ENCODE results near the gene APBB2.
"Not testable (repeated sequence)": the region's sequence is repeated elsewhere in the genome, so short reads cannot be mapped to it uniquely, and the experiment has no call there.

Gene APBB2

GRCh38 chr4:41095192-41095872 is 119.0 kb downstream of the APBB2 start:
- DNase-seq, result no peak

GRCh38 chr4:41092128-41092527 is 122.2 kb downstream of the APBB2 start:
- DNase-seq, result no peak

- DNase-seq, result no peak
These were observed 132.5 kb downstream of the APBB2 start for GRCh38 chr4:41081847-41082246.

- DNase-seq, result no peak
These were observed 133.4 kb downstream of the APBB2 start for GRCh38 chr4:41080976-41081375.

DNA sequence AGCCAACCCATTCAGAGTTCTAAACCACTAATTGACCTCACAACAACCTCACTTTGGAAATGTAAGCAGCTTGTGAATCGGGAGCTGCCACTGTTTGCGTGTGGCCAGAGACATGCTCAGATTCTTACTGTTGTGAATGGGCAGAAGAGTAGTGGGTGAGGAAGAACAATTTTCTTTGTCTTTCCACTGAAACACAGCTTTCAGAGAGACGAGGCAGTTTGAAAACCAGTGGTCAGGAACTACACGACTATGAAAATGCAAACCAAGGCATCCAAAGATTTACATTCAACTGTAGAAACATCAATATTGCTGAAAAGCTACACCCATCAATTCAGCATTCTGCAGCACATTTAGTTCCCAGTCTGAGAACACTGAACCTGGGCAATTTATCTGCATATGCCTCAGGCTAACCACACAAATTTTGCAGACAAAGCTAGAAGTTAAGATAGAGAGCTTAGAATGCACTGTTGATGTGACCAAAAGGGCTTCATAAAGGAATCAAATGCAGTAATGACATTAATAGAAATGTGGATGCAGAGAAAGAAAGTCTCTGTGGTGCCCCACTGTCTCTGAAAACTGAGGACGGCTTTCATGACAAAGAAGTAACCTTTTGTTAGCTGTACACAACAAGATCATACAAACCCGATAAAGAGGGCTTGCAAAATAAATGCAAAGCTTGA is 134.3 kb downstream of the APBB2 start:
- no peak for DNase-seq

DNA sequence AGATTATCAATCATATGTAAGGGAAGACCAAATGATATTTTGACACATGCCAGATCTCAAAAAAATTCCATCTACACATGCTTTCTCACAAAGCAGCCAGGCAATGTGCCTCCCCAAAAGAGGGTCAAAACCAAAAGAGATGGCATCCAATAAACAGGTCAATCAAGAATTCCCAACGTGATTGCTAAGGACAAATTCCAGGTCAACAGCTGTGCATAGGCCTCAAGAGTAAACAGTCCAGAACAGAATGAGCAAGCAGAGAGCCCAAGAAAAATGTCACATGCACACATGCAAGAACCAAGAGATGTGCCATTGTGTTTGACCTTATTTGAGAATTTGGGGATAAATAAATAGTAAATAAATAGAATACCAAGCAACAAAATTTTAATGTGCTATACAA is 136.7 kb downstream of the APBB2 start:
- no peak for DNase-seq

DNA sequence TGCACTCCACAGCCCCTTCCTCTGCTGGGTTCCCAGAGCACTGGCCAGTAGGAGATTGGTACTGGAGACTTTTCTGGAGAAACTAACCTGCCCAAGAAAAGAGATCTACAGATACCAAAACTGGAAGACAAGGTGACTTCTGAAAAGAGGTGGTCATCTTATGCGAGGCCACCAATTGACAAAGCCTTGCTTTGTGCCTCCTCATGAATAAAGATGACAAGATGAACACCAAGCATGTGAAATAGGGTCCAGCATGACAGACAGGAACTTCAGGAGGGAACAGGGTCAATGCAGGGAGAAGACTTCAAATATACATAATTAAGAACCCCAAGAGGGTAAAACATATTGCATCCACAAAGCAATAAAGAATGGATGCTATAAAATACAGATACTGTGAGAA is 137.9 kb downstream of the APBB2 start:
- DNase-seq, result no peak

- DNase-seq, result no peak
These were observed 140.1 kb downstream of the APBB2 start for GRCh38 chr4:41074215-41074614.

DNA sequence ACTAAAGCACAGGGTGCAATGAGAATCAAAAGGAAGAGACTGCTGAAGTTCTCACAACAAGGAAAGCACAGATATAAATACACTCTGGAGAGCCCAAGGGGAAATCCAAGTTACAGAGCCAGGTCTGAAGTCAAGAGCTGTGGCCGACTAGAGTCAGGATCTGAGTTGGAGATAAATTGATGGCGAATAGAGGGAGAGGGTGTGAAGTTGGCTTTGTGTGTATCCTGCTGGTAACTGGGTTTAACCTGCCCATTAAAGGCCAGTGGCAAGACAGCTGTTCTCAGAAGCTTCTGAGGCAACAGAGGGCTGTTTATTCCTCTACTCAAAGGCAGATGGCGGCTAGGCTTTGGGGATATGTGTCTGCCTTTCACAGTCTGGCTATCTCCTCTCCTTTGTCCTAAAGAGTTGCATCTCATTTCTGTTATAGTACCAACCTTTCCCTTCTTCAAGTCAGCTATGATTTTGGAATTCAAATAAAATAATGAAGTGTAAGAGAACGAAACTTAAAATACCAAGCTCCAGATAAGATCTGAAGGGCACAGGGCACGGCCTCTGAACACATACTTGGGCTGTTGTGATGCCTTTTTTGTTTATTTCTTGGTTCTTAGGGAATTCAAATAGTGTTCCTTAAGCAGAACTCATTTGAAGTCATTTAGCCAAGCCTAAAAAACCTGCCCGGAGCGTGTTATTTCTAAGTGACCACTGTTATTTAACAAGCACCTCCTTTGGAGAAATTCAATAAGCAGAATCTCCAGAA is 142.1 kb downstream of the APBB2 start:
- no peak for DNase-seq

GRCh38 chr4:41070516-41071281 is 143.6 kb downstream of the APBB2 start:
- DNase-seq, result no peak

GRCh38 chr4:41069838-41070237 is 144.5 kb downstream of the APBB2 start:
- DNase-seq, result no peak

DNA sequence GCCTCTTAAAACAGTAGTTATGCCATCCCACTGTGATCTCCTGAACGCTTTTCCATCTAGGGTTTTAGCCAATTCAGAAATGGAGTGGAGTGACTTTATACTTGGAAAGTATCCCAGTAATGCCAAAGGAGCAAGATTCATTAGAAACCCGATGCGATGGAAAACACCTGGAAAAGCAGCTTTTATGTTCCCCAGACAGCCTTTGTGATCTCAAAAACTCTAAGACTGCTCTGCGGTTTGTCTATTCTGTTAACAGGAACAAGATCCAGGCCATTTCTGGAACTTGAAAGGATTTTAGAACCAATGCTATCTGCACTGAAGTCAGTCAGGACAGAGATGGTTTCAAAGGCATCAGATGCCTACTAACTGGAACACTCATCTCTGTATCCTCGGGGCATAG is 145.1 kb downstream of the APBB2 start:
- no peak for DNase-seq

GRCh38 chr4:41067369-41067768 is 147.0 kb downstream of the APBB2 start:
- DNase-seq, result no peak

- DNase-seq, result no peak
These were observed 148.3 kb downstream of the APBB2 start for GRCh38 chr4:41066049-41066448.

DNA sequence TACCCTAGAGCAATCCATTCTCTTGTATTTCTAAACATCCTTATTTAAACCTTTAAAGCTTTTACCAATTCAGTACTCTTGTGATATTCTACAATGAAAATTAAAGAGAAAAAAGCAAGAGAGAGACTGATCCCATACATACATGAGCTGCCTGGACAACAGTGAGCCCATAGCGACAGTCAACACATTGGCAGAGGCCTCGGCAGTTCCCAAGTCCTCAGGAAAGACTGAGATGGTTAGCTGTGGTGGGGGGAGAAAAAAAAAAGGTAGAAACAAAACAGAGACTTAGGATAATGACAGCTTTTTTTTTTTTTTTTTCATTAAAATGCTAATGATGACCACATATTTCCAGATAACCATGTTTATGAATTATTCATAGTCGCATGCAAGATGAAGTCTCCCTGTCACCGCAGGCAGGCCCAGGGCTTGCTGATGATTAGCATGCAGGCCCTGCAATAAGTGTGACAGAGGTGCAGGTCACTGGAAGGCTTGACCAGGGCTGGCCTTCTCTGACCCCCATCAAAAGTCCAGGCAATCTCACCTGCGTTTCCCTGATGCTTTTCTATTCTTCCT is 148.8 kb downstream of the APBB2 start:
- DNase-seq, result no peak

GRCh38 chr4:41064953-41065352 is 149.4 kb downstream of the APBB2 start:
- no peak for DNase-seq

DNA sequence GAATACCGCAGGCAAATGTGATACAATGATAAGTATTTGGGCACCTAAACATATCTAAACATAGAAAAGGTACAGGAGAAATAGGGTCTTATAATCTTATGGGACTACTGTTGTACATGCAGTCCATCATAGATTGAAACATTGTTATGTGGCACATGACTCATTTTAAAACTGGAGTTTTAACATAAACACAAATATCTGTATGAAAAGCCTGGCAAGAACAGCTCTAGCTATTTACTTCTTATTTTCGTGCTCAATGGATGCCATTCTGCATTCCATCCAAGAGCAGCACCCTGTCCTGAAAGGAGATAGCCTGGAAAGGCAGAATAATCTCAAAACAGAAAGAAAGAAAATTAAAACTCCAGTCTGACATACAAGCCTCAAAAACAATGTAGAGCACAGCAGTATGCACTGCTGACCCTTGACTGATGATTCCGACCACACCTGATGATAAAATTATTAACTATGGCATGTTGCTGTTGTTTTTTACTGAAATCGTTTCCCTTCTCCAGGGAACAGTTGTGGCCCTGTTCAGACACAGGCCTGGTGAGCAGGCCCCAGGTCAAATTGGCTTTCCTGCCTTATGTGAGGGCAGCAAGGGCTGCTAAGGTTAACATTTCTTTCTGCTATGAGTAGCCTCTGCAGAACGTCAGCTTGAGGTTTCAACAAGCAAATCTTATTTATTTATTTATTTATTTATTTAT is 152.7 kb downstream of the APBB2 start:
- DNase-seq, result no peak

- no peak for DNase-seq
These were observed 153.7 kb downstream of the APBB2 start for GRCh38 chr4:41060352-41061334.

DNA sequence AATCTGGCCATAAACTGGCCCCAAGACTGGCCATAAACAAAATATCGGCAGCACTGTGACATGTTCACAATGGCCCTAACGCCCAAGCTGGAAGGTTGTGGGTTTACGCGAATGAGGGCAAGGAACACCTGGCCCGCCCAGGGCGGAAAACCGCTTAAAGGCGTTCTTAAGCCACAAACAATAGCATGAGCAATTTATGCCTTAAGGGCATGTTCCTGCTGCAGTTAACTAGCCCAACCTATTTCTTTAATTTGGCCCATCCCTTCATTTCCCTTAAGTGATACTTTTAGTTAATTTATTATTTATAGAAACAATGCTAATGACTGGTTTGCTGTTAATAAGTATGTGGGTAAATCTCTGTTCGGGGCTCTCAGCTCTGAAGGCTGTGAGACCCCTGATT is 154.9 kb downstream of the APBB2 start:
- not testable (repeated sequence) for DNase-seq

- no peak for DNase-seq
These were observed 155.9 kb downstream of the APBB2 start for GRCh38 chr4:41058426-41058825.

DNA sequence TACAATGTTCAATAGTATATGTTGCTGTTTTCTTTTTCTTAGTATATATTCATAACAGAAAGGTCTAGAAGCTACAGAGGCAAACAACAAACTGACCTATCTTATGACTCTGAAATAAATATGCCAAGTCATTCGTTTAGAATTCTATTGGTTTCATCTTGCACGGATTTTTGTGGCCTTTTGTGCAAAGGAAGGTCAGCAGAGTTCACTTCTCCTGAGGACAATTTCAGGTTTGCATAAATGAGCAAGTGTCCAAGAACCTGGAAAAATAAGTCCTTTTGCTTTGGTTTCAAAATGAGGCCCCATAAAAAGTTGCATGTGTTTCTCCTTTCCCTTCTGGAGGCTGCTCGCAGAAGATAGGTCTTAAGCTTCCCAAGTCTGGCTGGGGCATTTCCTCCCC is 156.9 kb downstream of the APBB2 start:
- DNase-seq, result no peak

All from MV-4-11 (cell line).